ENCODE measurements around the gene CD5L.

The CD5L gene

DNA sequence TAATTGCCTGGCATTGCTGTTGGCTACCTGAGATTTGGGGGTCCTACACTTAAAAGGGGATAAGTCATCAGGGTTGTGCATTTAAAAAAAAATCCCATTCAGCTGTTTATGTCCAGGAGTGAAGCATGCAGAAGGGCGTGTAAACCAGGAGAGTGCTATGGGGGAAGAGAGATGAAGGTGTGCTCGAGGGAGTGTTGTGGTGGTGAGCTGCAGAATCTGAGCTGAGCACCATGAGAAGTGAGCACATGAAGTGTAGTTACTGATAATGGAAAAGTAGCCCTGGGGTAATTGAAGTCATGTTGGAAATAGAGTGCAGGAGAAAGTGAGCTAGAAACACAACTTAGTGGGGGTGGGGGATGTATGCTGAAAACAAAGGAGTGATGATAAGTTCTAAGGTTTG is 22.4 kb downstream of the CD5L start:
- no peak for DNase-seq (ENCODE audit: low read depth, low spot score)

DNA sequence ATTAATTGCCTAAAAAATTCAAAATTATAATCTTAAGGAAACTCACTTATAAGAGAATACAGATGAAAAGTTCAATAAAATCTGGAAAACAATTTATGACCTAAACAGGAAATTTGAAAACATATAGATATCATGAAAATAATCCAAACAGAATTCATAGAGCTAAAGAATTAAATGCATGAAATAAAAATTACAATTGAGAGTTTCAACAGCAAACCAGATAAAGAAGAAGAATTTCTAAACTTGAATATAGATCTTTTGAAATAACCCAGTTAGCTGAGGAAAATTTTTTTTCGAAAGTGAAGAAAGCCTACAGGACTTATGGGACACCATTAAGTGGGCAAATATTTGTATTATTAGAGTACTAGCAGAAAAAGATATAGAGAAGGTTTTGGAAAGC is 28.3 kb downstream of the CD5L start:
- no peak for DNase-seq (ENCODE audit: low read depth, low spot score)

DNA sequence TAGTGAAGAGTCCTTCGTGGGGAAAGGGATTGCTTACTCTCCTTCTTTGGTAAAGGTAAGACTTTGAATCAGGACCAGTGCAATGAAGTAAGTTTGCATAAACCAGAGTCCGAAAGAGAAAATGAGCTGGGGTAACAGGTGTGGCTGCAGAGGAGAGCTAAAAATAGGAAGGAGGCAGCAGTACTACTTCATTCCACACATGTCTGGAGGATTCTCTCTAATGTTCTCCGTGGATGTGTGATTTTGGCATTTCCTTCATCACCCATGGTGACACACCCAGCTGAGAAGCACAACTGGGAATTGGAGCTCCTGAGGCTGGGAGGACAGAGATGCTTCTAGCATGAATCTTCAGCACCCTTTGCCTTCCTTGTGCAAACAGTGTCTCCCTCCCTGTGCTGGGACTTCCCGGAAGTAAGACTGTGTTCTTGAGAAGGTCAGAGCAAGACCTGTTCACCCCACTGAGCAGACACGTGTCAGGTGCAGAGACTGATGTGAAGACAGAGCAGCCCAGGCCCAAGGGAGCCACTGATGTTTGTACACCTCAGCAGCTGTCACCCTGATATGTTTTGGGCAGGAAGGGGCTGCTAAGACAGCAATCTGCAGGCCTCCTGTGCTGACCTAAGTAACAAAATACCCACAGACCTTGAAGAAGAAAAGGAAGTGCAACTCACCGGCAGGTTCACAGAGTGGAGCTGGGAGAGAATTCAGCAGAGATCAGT is 35.0 kb downstream of the CD5L start:
- DNase-seq (ENCODE audit: low read depth, low spot score), result no peak

DNA sequence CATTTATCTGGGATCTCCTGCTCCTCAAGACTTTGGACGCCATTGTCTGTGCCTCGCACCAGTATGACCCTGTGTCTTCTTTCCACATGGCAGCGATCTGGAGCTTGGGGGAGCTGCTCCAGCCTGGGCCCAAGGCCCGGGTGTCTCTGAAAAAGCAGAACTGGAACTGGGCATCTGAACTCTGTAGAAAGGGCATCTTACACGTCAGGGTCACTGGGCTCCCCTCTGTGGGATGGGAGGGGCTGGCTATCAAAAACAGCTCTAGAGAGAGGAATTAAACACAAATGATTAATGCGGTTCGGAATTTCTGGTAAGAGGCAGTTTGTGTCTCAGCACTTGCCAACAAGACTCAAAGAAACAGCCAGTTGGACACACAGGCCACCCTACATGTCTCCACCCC is 37.8 kb downstream of the CD5L start:
- no peak for DNase-seq (ENCODE audit: low read depth, low spot score)

DNA sequence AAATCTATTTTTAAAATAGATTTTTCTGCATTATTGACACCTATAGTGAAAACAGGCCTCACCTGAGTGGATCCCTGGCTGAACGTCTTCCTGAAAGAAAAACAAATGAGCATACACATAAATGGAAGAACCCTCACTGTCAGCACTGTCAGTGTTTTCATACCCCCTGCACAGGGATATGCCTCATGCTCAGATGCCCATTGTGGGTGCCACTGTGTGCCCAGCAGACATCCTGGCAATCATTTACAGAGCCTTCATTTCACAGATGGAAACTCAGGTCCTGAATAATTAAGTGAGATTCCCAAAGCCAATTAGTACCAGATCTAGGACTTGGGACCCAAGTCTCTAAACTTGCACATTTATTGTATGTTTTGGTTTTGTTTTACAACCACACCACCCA is 41.6 kb downstream of the CD5L start:
- DNase-seq (ENCODE audit: low read depth, low spot score), result no peak

DNA sequence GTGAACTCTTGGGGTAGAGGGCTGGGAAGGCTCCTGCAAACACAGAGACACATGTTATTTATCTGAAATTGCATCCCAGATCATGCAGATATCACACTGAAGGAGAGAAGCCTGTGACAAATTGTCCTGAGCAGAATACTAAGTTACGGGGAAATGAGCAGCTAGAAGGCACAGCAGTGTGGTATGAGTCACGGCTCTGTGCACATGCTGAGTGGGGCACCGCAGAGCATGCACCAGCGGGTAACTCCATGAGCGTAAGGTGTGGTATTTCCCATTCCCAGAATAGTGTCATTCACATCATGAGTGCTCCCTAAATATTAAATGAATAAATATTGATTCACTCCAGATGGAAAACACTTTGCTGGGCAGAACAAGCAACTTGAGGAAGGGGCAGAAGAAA is 43.4 kb downstream of the CD5L start:
- no peak for DNase-seq (ENCODE audit: low read depth, low spot score)

DNA sequence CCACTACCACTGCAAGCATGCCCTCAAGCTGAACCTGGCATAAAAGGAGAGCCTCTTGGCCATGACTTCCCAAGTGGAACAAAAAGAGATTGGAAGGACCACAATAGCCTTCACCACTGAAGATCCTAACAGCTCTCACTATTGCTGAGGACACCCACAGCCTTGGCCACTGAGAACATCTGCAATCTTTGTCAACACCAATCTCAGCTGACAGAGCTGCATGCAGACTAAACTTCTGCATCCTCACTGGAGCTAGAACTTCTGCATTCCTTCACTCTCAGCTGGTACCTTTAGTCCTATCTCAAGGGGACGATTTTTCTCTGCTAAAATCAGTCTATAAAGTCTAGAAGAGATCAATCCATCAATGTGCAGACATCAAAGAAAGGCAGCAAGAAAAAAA is 56.4 kb downstream of the CD5L start:
- no peak for DNase-seq (ENCODE audit: low read depth, low spot score)

DNA sequence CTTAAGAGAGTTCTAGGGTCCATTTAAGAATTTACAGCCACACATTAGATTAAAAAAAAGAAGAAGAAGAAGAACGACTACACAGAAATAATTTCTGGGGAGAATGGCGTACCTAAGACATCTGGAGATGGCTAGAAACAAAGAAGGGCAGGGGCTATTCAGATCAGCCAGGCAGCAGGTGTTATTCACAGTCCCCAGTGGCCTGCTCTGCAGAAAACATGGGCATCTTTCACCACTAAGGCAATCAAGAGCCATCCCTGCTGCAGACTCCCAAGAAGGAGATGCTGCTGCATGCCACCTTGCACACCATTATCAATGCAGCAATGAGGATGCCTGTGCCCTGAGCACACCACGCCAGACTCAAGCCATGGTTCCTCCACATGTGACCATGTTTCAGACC is 56.8 kb downstream of the CD5L start:
- DNase-seq (ENCODE audit: low read depth, low spot score), result no peak

DNA sequence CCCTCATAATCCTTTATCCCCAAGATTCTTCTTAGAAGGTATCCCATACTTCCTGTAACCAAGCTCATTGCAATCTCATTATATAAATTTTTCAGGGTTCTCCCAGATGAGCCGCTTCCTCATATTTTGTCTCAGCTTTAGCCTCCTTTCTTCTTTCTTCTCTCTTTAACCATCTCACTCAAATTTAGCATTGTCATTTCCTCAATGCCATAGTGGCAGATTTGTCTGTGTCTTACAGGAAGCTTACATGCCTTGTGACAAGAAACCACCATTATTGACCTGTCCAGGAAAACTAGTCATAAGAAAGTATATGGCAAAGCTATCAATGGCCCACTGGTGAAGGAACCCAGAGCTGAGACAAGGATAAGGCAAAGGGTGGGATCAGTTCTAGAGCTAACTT is 58.7 kb downstream of the CD5L start:
- no peak for DNase-seq (ENCODE audit: low read depth, low spot score)

DNA sequence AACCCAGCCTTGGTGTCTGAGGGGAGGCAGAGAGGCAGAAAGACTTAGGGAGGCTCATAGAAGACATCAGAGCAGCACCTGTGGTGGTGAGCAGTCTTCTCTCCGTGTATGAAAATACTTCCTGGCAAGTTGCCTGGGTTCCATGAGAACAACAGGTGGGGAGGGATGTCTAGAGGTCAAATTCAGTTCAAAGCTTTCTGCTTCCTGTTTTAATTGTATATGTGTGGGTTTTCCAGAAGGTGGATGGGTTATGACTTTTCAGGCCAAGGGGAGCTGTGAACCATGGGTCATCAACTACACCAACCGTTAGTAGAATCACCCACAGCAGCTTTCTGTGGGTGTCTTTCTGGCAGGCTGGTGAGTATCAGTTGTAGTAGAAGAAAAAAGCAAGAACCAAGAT is 60.6 kb downstream of the CD5L start:
- no peak for DNase-seq (ENCODE audit: low read depth, low spot score)
